GM18907 (cell line): ENCODE results near the gene PCDHGB5.
"Not testable (repeated sequence)": the region's sequence is repeated elsewhere in the genome, so short reads cannot be mapped to it uniquely, and the experiment has no call there.

ENCODE experiments used
- ATAC-seq: cut with Tn5 transposase; IDR thresholded peaks from one replicate; pipeline ENCODE4 v1.9.1; 2021; ENCODE audit warnings: mild to moderate bottlenecking, moderate library complexity; ENCODE audit not compliant: unreplicated experiment

PCDHGB5 gene

DNA sequence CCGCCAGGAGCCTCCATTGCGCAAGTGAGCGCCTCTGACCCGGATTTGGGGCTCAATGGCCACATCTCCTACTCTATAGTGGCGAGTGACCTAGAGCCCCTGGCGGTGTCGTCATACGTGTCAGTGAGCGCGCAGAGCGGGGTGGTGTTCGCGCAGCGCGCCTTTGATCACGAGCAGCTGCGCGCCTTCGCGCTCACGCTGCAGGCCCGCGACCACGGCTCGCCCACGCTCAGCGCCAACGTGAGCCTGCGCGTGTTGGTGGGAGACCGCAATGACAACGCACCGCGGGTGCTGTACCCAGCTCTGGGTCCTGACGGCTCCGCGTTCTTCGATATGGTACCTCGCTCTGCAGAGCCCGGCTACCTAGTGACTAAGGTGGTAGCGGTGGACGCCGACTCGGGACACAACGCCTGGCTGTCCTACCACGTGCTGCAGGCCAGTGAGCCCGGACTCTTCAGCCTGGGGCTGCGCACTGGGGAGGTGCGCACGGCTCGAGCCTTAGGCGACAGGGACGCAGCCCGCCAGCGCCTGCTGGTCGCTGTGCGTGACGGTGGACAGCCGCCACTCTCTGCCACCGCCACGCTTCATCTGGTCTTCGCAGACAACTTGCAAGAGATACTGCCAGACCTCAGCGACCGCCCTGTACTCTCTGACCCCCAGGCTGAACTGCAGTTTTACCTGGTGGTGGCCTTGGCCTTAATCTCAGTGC, 12.0 kb downstream of the PCDHGB5 start:
- ATAC-seq = no peak

DNA sequence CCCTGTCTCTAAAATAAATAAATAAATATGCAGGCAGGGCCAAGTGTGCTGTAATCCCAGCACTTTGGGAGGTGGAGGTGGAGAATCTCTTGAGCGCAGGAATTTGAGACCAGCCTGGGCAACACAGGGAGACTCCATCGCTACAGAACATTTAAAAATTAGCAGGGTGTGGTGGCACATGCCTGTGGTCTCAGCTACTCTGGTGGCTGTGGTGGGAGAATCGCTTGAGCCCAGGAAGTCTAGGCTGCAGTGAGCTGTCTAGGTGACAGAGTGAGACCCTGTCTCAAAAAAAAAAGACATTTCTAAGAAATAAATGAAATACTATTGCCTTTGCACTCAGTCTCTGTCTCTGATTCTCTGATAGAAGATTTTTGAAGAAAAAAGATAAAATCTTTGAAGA, 13.8 kb downstream of the PCDHGB5 start:
- ATAC-seq = no peak

DNA sequence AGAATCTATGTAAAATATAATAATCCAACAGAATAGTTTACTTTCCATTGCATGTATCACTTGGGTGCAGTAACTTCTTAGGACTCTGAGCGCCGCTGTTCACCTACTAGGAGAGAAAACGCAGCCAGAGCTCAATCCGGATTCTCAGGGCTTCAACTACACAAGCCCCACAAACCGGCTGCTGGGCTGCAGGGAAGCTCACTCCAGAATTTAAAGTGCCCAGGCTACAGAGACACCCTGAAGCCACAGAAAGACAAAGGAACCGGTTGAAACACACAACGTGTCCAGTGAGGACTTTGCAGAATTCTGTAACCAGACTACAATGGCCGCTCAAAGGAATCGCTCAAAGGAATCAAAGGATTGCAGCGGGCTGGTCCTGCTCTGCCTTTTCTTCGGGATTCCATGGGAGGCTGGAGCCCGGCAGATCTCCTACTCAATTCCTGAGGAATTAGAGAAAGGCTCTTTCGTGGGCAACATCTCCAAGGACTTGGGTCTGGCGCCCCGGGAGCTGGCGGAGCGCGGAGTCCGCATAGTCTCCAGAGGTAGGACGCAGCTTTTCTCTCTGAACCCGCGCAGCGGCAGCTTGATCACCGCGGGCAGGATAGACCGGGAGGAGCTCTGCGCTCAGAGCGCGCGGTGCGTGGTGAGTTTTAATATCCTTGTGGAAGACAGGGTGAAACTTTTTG, 15.2 kb downstream of the PCDHGB5 start, which contains the start of gene PCDHGA10:
Gene PCDHGA10 (plus strand): TSS at position 134 of the 686 bp plus-strand sequence. CDS start 189 bp downstream, at position 323.
- peak; percentile 83 for ATAC-seq

DNA sequence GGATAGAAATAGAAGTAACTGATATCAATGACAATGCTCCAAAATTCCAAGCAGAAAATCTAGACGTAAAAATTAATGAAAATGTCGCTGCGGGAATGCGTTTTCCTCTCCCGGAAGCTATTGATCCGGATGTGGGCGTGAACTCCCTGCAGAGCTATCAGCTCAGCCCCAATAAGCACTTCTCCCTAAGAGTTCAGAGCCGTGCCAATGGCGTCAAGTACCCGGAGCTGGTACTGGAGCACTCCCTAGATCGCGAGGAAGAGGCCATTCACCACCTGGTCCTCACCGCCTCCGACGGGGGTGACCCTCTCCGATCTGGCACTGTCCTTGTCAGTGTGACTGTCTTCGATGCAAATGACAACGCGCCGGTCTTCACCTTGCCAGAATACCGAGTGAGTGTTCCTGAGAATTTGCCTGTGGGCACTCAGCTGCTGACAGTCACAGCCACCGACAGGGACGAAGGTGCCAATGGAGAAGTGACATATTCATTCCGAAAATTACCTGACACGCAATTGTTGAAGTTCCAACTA, 15.9 kb downstream of the PCDHGB5 start:
- no peak for ATAC-seq

DNA sequence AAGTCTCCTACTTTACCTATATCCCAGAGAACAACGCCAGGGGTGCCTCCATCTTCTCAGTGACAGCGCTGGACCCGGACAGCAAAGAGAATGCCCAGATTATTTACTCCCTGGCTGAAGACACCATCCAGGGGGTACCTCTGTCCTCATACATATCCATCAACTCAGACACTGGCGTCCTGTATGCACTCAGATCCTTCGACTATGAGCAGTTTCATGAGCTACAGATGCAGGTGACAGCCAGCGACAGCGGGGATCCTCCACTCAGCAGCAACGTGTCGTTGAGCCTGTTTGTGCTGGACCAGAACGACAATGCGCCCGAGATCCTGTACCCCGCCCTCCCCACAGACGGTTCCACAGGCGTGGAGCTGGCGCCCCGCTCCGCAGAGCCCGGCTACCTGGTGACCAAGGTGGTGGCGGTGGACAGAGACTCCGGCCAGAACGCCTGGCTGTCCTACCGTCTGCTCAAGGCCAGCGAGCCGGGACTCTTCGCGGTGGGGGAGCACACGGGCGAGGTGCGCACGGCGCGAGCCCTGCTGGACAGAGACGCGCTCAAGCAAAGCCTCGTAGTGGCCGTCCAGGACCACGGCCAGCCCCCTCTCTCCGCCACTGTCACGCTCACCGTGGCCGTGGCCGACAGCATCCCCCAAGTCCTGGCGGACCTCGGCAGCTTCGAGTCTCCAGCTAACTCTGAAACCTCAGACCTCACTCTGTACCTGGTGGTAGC, 17.0 kb downstream of the PCDHGB5 start:
- not testable (repeated sequence) for ATAC-seq

DNA sequence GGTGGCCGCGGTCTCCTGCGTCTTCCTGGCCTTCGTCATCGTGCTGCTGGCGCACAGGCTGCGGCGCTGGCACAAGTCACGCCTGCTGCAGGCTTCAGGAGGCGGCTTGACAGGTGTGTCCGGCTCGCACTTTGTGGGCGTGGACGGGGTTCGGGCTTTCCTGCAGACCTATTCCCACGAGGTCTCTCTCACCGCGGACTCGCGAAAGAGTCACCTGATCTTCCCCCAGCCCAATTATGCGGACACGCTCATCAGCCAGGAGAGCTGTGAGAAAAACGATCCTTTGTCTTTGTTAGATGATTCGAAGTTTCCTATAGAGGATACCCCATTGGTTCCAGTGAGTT, 17.5 kb downstream of the PCDHGB5 start:
- ATAC-seq = not testable (repeated sequence)

DNA sequence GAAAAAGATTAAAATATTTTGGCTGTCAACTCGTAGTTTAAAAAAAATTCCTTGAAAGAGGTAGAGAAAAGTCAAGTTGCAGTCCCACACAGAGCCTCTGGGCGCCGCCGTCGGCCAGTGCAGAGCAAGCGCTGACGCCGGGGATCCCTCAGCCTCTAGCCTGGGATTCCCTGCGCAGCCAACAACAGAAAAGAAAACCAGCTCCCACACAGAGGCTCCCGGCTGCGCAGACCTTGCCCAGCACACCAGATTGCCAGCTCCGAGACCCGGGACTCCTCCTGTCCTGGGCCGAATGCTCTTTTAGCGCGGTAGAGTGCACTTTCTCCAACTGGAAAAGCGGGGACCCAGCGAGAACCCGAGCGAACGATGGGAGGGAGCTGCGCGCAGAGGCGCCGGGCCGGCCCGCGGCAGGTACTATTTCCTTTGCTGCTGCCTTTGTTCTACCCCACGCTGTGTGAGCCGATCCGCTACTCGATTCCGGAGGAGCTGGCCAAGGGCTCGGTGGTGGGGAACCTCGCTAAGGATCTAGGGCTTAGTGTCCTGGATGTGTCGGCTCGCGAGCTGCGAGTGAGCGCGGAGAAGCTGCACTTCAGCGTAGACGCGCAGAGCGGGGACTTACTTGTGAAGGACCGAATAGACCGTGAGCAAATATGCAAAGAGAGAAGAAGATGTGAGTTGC, 19.9 kb downstream of the PCDHGB5 start, which contains the start of gene PCDHGB7:
Gene PCDHGB7 (plus strand): TSS at position 184 of the 679 bp plus-strand sequence. CDS start 183 bp downstream, at position 367.
- peak; percentile 79 for ATAC-seq

DNA sequence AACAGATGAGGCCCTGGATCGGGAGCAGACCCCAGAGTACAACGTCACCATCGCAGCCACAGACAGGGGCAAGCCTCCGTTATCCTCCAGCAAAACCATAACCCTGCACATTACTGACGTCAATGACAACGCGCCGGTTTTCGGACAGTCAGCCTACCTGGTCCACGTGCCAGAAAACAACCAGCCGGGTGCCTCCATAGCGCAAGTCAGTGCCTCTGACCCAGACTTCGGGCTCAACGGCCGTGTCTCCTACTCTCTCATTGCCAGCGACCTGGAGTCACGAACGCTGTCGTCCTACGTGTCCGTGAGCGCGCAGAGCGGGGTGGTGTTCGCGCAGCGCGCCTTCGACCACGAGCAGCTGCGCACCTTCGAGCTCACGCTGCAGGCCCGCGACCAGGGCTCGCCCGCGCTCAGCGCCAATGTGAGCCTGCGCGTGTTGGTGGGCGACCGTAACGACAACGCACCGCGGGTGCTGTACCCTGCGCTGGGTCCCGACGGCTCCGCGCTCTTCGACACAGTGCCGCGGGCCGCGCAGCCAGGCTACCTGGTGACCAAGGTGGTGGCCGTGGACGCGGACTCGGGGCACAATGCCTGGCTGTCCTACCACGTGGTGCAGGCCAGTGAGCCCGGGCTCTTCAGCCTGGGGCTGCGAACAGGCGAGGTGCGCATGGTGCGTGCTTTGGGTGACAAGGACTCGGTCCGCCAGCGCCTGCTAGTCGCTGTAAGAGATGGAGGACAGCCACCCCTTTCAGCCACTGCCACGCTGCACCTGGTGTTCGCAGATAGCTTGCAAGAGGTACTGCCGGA, 21.5 kb downstream of the PCDHGB5 start:
- ATAC-seq = no peak

DNA sequence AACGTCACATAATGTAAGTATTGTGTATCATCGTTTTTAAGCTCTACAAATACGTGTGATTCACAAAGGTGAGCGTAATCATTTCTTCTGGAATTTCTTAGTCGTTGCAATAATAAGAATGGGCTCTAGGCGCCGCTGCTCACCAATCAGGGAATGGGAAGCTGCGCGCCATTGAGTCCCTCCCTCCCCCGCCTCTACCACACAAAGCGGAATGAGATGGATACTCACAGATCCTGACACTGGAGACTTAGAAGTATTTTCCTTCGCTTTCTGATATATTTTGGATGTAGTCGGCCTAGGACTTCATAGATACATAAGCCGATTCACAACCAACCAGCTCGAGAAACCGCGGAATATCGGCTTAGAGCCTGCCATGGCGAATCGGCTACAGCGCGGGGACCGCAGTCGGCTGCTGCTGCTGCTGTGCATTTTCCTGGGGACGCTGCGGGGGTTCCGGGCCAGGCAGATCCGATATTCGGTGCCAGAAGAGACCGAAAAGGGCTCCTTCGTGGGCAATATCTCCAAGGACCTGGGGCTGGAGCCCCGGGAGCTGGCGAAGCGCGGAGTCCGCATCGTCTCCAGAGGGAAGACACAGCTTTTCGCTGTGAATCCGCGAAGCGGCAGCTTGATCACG, 23.2 kb downstream of the PCDHGB5 start, which contains the start of gene PCDHGA11:
Gene PCDHGA11 (plus strand): TSS at position 197 of the 634 bp plus-strand sequence. CDS start 177 bp downstream, at position 374.
- ATAC-seq = peak; percentile 52

DNA sequence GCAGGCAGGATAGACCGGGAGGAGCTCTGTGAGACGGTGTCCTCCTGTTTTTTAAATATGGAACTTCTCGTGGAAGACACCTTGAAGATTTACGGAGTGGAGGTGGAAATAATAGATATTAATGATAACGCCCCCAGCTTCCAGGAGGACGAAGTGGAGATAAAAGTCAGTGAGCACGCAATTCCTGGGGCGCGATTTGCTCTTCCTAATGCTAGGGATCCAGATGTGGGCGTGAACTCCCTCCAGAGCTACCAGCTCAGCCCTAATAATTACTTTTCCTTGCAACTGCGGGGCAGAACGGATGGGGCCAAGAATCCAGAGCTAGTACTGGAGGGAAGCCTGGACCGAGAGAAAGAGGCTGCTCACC, 23.7 kb downstream of the PCDHGB5 start:
- no peak for ATAC-seq

DNA sequence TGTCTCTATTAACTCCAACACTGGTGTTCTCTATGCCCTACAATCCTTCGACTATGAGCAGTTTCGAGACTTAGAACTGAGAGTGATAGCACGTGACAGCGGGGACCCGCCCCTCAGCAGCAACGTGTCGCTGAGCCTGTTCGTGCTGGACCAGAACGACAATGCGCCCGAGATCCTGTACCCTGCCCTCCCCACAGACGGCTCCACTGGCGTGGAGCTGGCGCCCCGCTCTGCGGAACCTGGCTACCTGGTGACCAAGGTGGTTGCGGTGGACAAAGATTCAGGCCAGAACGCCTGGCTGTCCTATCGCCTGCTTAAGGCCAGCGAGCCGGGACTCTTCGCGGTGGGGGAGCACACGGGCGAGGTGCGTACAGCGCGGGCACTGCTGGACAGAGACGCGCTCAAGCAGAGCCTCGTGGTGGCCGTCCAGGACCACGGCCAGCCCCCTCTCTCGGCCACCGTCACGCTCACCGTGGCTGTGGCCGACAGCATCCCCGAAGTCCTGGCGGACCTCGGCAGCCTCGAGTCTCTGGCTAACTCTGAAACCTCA, 25.1 kb downstream of the PCDHGB5 start:
- ATAC-seq = no peak

DNA sequence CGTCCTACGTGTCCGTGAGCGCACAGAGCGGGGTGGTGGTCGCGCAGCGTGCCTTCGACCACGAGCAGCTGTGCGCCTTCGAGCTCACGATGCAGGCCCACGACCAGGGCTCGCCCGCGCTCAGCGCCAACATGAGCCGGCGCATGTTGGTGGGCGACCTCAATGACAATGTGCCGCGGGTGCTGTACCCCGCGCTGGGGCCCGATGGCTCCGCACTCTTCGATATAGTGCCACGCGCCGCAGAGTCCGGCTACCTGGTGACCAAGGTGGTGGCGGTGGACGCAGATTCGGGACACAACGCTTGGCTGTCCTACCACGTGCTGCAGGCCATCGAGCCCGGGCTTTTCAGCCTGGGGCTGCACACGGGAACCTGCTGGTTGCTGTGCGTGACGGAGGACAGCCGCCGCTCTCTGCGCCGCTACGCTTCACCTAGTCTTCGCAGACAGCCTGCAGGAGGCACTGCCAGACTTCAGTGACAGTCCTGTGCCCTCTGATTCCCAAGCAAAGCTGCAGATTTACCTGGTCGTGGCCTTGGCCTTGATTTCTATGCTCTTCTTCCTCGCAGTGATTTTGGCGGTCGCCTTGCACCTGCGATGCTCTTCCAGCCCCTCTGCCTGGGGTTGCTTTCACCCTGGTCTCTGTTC, 30.2 kb downstream of the PCDHGB5 start:
- ATAC-seq = no peak

DNA sequence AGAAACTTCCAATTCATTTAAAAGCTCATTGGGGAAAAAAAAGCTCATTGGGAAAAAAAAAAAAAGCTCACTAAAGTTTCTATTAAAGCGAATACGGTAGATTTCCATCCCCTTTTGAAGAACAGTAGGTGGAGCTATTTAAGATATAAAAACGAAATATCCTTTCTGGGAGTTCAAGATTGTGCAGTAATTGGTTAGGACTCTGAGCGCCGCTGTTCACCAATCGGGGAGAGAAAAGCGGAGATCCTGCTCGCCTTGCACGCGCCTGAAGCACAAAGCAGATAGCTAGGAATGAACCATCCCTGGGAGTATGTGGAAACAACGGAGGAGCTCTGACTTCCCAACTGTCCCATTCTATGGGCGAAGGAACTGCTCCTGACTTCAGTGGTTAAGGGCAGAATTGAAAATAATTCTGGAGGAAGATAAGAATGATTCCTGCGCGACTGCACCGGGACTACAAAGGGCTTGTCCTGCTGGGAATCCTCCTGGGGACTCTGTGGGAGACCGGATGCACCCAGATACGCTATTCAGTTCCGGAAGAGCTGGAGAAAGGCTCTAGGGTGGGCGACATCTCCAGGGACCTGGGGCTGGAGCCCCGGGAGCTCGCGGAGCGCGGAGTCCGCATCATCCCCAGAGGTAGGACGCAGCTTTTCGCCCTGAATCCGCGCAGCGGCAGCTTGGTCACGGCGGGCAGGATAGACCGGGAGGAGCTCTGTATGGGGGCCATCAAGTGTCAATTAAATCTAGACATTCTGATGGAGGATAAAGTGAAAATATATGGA, 32.8 kb downstream of the PCDHGB5 start, which contains the start of gene PCDHGA12:
Gene PCDHGA12 (plus strand): TSS at position 176 of the 782 bp plus-strand sequence. CDS start 253 bp downstream, at position 429.
- ATAC-seq = peak; percentile 90

DNA sequence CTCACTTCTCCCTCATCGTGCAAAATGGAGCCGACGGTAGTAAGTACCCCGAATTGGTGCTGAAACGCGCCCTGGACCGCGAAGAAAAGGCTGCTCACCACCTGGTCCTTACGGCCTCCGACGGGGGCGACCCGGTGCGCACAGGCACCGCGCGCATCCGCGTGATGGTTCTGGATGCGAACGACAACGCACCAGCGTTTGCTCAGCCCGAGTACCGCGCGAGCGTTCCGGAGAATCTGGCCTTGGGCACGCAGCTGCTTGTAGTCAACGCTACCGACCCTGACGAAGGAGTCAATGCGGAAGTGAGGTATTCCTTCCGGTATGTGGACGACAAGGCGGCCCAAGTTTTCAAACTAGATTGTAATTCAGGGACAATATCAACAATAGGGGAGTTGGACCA, 33.5 kb downstream of the PCDHGB5 start:
- no peak for ATAC-seq

DNA sequence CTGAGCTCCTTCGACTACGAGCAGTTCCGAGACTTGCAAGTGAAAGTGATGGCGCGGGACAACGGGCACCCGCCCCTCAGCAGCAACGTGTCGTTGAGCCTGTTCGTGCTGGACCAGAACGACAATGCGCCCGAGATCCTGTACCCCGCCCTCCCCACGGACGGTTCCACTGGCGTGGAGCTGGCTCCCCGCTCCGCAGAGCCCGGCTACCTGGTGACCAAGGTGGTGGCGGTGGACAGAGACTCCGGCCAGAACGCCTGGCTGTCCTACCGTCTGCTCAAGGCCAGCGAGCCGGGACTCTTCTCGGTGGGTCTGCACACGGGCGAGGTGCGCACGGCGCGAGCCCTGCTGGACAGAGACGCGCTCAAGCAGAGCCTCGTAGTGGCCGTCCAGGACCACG, 34.6 kb downstream of the PCDHGB5 start:
- not testable (repeated sequence) for ATAC-seq

DNA sequence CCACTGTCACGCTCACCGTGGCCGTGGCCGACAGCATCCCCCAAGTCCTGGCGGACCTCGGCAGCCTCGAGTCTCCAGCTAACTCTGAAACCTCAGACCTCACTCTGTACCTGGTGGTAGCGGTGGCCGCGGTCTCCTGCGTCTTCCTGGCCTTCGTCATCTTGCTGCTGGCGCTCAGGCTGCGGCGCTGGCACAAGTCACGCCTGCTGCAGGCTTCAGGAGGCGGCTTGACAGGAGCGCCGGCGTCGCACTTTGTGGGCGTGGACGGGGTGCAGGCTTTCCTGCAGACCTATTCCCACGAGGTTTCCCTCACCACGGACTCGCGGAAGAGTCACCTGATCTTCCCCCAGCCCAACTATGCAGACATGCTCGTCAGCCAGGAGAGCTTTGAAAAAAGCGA, 35.0 kb downstream of the PCDHGB5 start:
- ATAC-seq = not testable (repeated sequence)

DNA sequence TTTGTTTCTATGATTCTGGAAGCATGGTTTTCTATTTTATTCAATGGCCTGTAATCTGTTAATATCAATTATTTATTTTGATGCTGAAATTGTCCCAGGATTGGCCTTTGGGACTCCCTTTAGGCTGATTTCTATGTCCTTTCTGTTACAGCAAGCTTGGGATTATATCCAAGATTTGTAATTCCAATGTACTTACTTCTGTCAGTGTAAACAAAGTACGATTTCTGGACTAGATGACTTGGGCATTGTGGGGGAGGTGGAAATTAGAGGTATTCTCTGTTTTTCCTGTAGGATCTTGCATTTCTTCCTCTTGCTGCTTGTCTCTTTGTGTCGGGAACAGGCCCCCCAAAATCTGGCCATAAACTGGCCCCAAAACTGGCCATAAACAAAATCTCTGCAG, 36.3 kb downstream of the PCDHGB5 start:
- no peak for ATAC-seq

DNA sequence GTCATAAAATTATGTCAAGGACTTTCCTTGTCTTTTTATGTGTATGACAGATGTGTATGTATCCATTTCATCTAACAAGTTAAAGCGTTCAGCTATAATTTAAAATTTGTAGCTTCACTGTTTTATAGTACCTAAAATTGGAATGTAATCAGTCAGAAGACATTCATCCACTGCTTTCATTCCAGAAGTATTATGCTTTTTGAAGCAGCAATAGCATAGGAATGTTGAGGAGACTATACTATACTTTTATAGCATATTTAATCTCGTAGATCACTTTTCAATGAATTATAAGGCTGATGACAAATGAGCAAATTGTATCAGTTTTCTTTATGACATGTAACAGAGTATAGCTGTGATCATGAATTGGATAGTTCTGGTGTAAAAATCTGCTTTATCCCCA, 39.5 kb downstream of the PCDHGB5 start:
- ATAC-seq = no peak
